Cardiac muscle cell (in vitro differentiated cells and primary cell): Measurements from ENCODE around the gene TRIM31. TPM values are rescaled to one million over a fixed set of nuclear protein-coding genes. Genes with fewer than 3 reads are reported as not detected.

Source experiments
- DNase-seq, 2 donors: peaks; one replicate each; pipeline versions ENCODE4 v3.0.0 to v3.0.0-alpha.2; 2010 to 2017; ENCODE audit warnings: low read depth in 1 of 2, low spot score in 1 of 2
- H3K27ac ChIP-seq: fragments of 200-600 bp; sonication (generic); 2 replicates; pipeline ENCODE4 v1.5.1; 2016
- H3K27me3 ChIP-seq: fragments of 200-600 bp; sonication (generic); 2 replicates; pipeline ENCODE4 v1.6.0; 2016; ENCODE audit warnings: control low read depth
- H3K36me3 ChIP-seq: fragments of 200-600 bp; sonication (generic); 2 replicates; pipeline ENCODE4 v1.5.1; 2016; ENCODE audit warnings: control low read depth
- H3K4me1 ChIP-seq: fragments of 200-600 bp; sonication (generic); 2 replicates; pipeline ENCODE4 v1.8.1; 2017; ENCODE audit warnings: low read depth, mild to moderate bottlenecking, mixed run types
- H3K4me3 ChIP-seq: fragments of 200-600 bp; sonication (generic); 2 replicates; pipeline ENCODE4 v1.5.1; 2016; ENCODE audit warnings: mild to moderate bottlenecking
- H3K9me3 ChIP-seq: fragments of 200-600 bp; sonication (generic); 2 replicates; pipeline ENCODE4 v1.5.1; 2017; ENCODE audit warnings: low read depth, mild to moderate bottlenecking, control low read depth
- polyA plus RNA-seq: library from polyadenylated mRNA; unstranded; fragments of >200 nt; fragmentation: Nextera tagmentation; extraction: Ambion mirVana; gene quantifications from 2 replicates; pipeline ENCODE4 v1.2.1, GENCODE V29; 2016
- total RNA-seq: library from RNA; depleted of rRNA; stranded (reverse); fragments of >200 nt; gene quantifications from 2 replicates; pipeline ENCODE4 v1.2.3, GENCODE V29; 2016
- TF ChIP-seq, protein P1 (sequence below): IDR thresholded peaks from 2 replicates; pipeline ENCODE4 v1.5.1; 2012; ENCODE audit warnings: low read depth, mild to moderate bottlenecking, low read length

TRIM31 gene
- total and polyA plus RNA-seq, 2 experiments from 2014 or later = not detected

GRCh38 chr6:30103872-30104179, 9.1 kb downstream of the TRIM31 start:
- H3K4me3 ChIP-seq = no peak overlapping the region
- H3K27ac ChIP-seq = no peak overlapping the region
- TF ChIP-seq, protein P1, sequence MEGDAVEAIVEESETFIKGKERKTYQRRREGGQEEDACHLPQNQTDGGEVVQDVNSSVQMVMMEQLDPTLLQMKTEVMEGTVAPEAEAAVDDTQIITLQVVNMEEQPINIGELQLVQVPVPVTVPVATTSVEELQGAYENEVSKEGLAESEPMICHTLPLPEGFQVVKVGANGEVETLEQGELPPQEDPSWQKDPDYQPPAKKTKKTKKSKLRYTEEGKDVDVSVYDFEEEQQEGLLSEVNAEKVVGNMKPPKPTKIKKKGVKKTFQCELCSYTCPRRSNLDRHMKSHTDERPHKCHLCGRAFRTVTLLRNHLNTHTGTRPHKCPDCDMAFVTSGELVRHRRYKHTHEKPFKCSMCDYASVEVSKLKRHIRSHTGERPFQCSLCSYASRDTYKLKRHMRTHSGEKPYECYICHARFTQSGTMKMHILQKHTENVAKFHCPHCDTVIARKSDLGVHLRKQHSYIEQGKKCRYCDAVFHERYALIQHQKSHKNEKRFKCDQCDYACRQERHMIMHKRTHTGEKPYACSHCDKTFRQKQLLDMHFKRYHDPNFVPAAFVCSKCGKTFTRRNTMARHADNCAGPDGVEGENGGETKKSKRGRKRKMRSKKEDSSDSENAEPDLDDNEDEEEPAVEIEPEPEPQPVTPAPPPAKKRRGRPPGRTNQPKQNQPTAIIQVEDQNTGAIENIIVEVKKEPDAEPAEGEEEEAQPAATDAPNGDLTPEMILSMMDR = no peak
- no peaks in the 10 kb centered on the region for H3K4me1 ChIP-seq
- H3K27me3 ChIP-seq = peaks cover 98% of the 10 kb centered on the region
- H3K9me3 ChIP-seq = no peaks in the 10 kb centered on the region
- no peaks in the 10 kb centered on the region for H3K36me3 ChIP-seq
- DNase-seq = no peak

GRCh38 chr6:30102970-30103871, 9.7 kb downstream of the TRIM31 start:
- peaks cover 100% of the 10 kb centered on the region for H3K27me3 ChIP-seq

DNA sequence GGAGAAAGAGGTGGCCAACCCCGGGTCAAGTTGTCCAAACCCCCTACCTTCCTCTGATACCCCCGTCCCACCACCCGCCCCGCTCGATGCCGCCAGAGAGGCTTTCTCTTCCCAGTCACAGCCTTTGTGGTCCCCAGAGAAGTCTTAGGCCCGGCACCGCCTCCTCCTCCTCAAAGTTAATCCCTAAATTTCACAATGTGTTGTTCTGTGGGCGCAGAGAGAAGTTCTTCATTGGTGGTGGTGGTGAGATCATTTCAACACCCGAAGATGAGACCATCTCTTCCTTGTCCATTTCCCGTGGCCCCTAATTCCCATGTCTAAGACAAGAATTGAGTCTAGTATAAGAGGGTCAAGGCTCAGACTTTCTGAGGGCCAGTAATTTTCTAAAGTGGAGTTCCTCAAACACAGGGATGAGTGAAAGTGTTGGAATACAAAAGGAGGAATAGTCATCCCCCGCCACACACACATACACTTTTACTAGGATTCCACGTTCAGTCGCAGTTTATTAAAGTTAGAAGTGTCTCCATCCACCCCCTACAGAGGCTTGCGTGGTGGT, 10.4 kb downstream of the TRIM31 start:
- TF ChIP-seq, protein P1 = no peak
- peak in 1 of 2 donors; percentile 67 for DNase-seq
- Histone ChIP-seq H3K4me1 (no peaks in the 10 kb centered on the region), H3K27me3 (peaks cover 100% of the 10 kb centered on the region), H3K27ac (no peak overlapping the region), H3K36me3 (no peaks in the 10 kb centered on the region), H3K9me3 (no peaks in the 10 kb centered on the region), H3K4me3 (peak overlapping the region; percentile 16)

More at GRCh38 chr6:30102970-30103871, 9.7 kb downstream of the TRIM31 start:
- peak; percentile 86 to 92 for DNase-seq
- Histone ChIP-seq H3K4me3 (peak overlapping the region; percentile 30), H3K9me3 (no peaks in the 10 kb centered on the region), H3K36me3 (no peaks in the 10 kb centered on the region), H3K4me1 (no peaks in the 10 kb centered on the region), H3K27ac (no peak overlapping the region)
- TF ChIP-seq, protein P1 = peak; percentile 92

GRCh38 chr6:30101444-30102413, 11.2 kb downstream of the TRIM31 start:
- no peaks in the 10 kb centered on the region for H3K4me1 ChIP-seq
- peak; percentile 90 to 91 for DNase-seq
- no peaks in the 10 kb centered on the region for H3K36me3 ChIP-seq
- H3K27me3 ChIP-seq = peaks cover 100% of the 10 kb centered on the region
- TF ChIP-seq, protein P1 = peak; percentile 12
- peak overlapping the region; percentile 16 for H3K4me3 ChIP-seq
- H3K27ac ChIP-seq = no peak overlapping the region
- H3K9me3 ChIP-seq = no peaks in the 10 kb centered on the region
